ENCODE data around the gene CREB3L1. TPM values are rescaled to one million over a fixed set of nuclear protein-coding genes. Genes with fewer than 3 reads are reported as not detected.
A peak's percentile ranks its signal among the peaks of the same experiment; 100 is the strongest.

CREB3L1 gene
- total RNA-seq, 1 donor from 2014 or later: 0.09 TPM

- H3K4me1 Mint-ChIP-seq: peaks cover 11% of the 10 kb centered on the region
- DNase-seq: no peak
- H3K36me3 Mint-ChIP-seq (ENCODE audit: low read depth): no peaks in the 10 kb centered on the region
- H3K27ac Mint-ChIP-seq: no peak overlapping the region
- H3K4me3 Mint-ChIP-seq: no peak overlapping the region
- H3K9me3 Mint-ChIP-seq: no peaks in the 10 kb centered on the region
- intact Hi-C loops (cut with micrococcal nuclease): no loop called here
- peaks cover 14% of the 10 kb centered on the region for H3K27me3 Mint-ChIP-seq
Measured at GRCh38 chr11:46322759-46323158, 45.3 kb downstream of the CREB3L1 start.

- peaks cover 43% of the 10 kb centered on the region for H3K27me3 Mint-ChIP-seq
- H3K4me1 Mint-ChIP-seq: peaks cover 21% of the 10 kb centered on the region
- no peaks in the 10 kb centered on the region for H3K9me3 Mint-ChIP-seq
- no peak for DNase-seq
- no peak overlapping the region for H3K4me3 Mint-ChIP-seq
- no peak overlapping the region for H3K27ac Mint-ChIP-seq
- intact Hi-C loops (cut with micrococcal nuclease): no loop called here
- no peaks in the 10 kb centered on the region for H3K36me3 Mint-ChIP-seq (ENCODE audit: low read depth)
Measured at GRCh38 chr11:46326813-46327416, 49.5 kb downstream of the CREB3L1 start.

GRCh38 chr11:46327829-46328228, 50.4 kb downstream of the CREB3L1 start:
- intact Hi-C loops (cut with micrococcal nuclease): no loop called here
- H3K9me3 Mint-ChIP-seq: no peaks in the 10 kb centered on the region
- H3K27me3 Mint-ChIP-seq: peaks cover 46% of the 10 kb centered on the region
- no peak overlapping the region for H3K27ac Mint-ChIP-seq
- H3K4me3 Mint-ChIP-seq: no peak overlapping the region
- peaks cover 24% of the 10 kb centered on the region for H3K4me1 Mint-ChIP-seq
- no peaks in the 10 kb centered on the region for H3K36me3 Mint-ChIP-seq (ENCODE audit: low read depth)
- DNase-seq: no peak

- intact Hi-C loops (cut with micrococcal nuclease): no loop called here
- Mint-ChIP-seq H3K4me3 (peak overlapping the region; percentile 7), H3K36me3 (ENCODE audit: low read depth) (no peaks in the 10 kb centered on the region), H3K27me3 (peaks cover 60% of the 10 kb centered on the region), H3K4me1 (peaks cover 25% of the 10 kb centered on the region), H3K9me3 (no peaks in the 10 kb centered on the region), H3K27ac (no peak overlapping the region)
- no peak for DNase-seq
Measured at GRCh38 chr11:46330154-46330553, 52.7 kb downstream of the CREB3L1 start.

GRCh38 chr11:46330563-46331281, 53.3 kb downstream of the CREB3L1 start:
- H3K27ac Mint-ChIP-seq: no peak overlapping the region
- intact Hi-C loops (cut with micrococcal nuclease): no loop called here
- H3K36me3 Mint-ChIP-seq (ENCODE audit: low read depth): no peaks in the 10 kb centered on the region
- peaks cover 25% of the 10 kb centered on the region for H3K4me1 Mint-ChIP-seq
- H3K27me3 Mint-ChIP-seq: peaks cover 57% of the 10 kb centered on the region
- DNase-seq: no peak
- H3K4me3 Mint-ChIP-seq: peak overlapping the region; percentile 58
- no peaks in the 10 kb centered on the region for H3K9me3 Mint-ChIP-seq

- intact Hi-C loops (cut with micrococcal nuclease): no loop called here
- H3K27me3 Mint-ChIP-seq: peaks cover 60% of the 10 kb centered on the region
- peak overlapping the region; percentile 58 for H3K4me3 Mint-ChIP-seq
- H3K27ac Mint-ChIP-seq: no peak overlapping the region
- H3K36me3 Mint-ChIP-seq (ENCODE audit: low read depth): no peaks in the 10 kb centered on the region
- DNase-seq: peak; percentile 77
- H3K4me1 Mint-ChIP-seq: peaks cover 30% of the 10 kb centered on the region
- no peaks in the 10 kb centered on the region for H3K9me3 Mint-ChIP-seq
Measured at GRCh38 chr11:46331282-46331984, 54.0 kb downstream of the CREB3L1 start.

- Mint-ChIP-seq H3K4me3 (peak overlapping the region; percentile 58), H3K4me1 (peaks cover 33% of the 10 kb centered on the region), H3K36me3 (ENCODE audit: low read depth) (no peaks in the 10 kb centered on the region), H3K9me3 (no peaks in the 10 kb centered on the region), H3K27ac (no peak overlapping the region), H3K27me3 (peaks cover 55% of the 10 kb centered on the region)
- no peak for DNase-seq
- intact Hi-C loops (cut with micrococcal nuclease): no loop called here
Measured at GRCh38 chr11:46332093-46332567, 54.7 kb downstream of the CREB3L1 start.

- Mint-ChIP-seq H3K36me3 (ENCODE audit: low read depth) (no peaks in the 10 kb centered on the region), H3K27ac (no peak overlapping the region), H3K27me3 (peaks cover 53% of the 10 kb centered on the region), H3K9me3 (no peaks in the 10 kb centered on the region), H3K4me1 (peaks cover 37% of the 10 kb centered on the region), H3K4me3 (peak overlapping the region; percentile 67)
- peak; percentile 73 for DNase-seq
- intact Hi-C loops (cut with micrococcal nuclease): no loop called here
Measured at GRCh38 chr11:46332568-46333393, 55.3 kb downstream of the CREB3L1 start.

- Mint-ChIP-seq H3K4me1 (peaks cover 38% of the 10 kb centered on the region), H3K9me3 (no peaks in the 10 kb centered on the region), H3K36me3 (ENCODE audit: low read depth) (no peaks in the 10 kb centered on the region), H3K27ac (no peak overlapping the region), H3K27me3 (peaks cover 53% of the 10 kb centered on the region), H3K4me3 (peak overlapping the region; percentile 67)
- intact Hi-C loops (cut with micrococcal nuclease): no loop called here
- DNase-seq: peak; percentile 71
Measured at GRCh38 chr11:46333394-46333947, 56.0 kb downstream of the CREB3L1 start.

GRCh38 chr11:46334211-46334610, 56.7 kb downstream of the CREB3L1 start:
- H3K4me1 Mint-ChIP-seq: peaks cover 44% of the 10 kb centered on the region
- no peak for DNase-seq
- H3K27me3 Mint-ChIP-seq: peaks cover 52% of the 10 kb centered on the region
- peak overlapping the region; percentile 21 for H3K4me3 Mint-ChIP-seq
- H3K27ac Mint-ChIP-seq: no peak overlapping the region
- no peaks in the 10 kb centered on the region for H3K9me3 Mint-ChIP-seq
- no peaks in the 10 kb centered on the region for H3K36me3 Mint-ChIP-seq (ENCODE audit: low read depth)
- intact Hi-C loops (cut with micrococcal nuclease): loop anchor here (1.0 kb wide), 1 partner anchor 8 kb away; no protein-coding TSS in a partner anchor

GRCh38 chr11:46335271-46335670, 57.8 kb downstream of the CREB3L1 start:
- H3K36me3 Mint-ChIP-seq (ENCODE audit: low read depth): no peaks in the 10 kb centered on the region
- no peaks in the 10 kb centered on the region for H3K9me3 Mint-ChIP-seq
- peaks cover 42% of the 10 kb centered on the region for H3K27me3 Mint-ChIP-seq
- no peak overlapping the region for H3K4me3 Mint-ChIP-seq
- no peak overlapping the region for H3K27ac Mint-ChIP-seq
- DNase-seq: no peak
- intact Hi-C loops (cut with micrococcal nuclease): no loop called here
- peaks cover 39% of the 10 kb centered on the region for H3K4me1 Mint-ChIP-seq

- Mint-ChIP-seq H3K27ac (no peak overlapping the region), H3K9me3 (no peaks in the 10 kb centered on the region), H3K36me3 (ENCODE audit: low read depth) (no peaks in the 10 kb centered on the region), H3K4me1 (peaks cover 32% of the 10 kb centered on the region), H3K4me3 (no peak overlapping the region), H3K27me3 (peaks cover 34% of the 10 kb centered on the region)
- intact Hi-C loops (cut with micrococcal nuclease): no loop called here
- DNase-seq: no peak
Measured at GRCh38 chr11:46335890-46336562, 58.6 kb downstream of the CREB3L1 start.

Measured in activated CD4-positive, alpha-beta T cell treated with anti-CD3 and anti-CD28 coated beads, Interleukin-2, amount 10 ng/mL, durations not matched to agents 24 days and 14 days (primary cell).